PC-3 (cell line): ENCODE measurements around the gene NOL11.

Experiments
- CTCF ChIP-seq: fragments of 300-600 bp; sonication (generic); conservative IDR thresholded peaks from 2 replicates; pipeline ENCODE4 v1.5.1; 2017; ENCODE audit warnings: antibody characterized with exemption, low read depth, mild to moderate bottlenecking, low read length
- EZH2 ChIP-seq: fragments of 300-600 bp; sonication (generic); IDR thresholded peaks from one replicate; pipeline ENCODE4 v1.6.1; 2017; ENCODE audit warnings: antibody characterized with exemption, mild to moderate bottlenecking, low read length; ENCODE audit not compliant: unreplicated experiment
- EZH2phosphoT487 ChIP-seq: fragments of 300-600 bp; sonication (generic); IDR thresholded peaks from 2 replicates; pipeline ENCODE4 v1.6.1; 2018; ENCODE audit warnings: mild to moderate bottlenecking, antibody characterized with exemption, low read length, borderline replicate concordance

- TF ChIP-seq CTCF (no peak), EZH2phosphoT487 (no peak), EZH2 (no peak)
Observed at GRCh38 chr17:67746704-67747571, 29.2 kb downstream of the NOL11 start.
